NCI-H187 treated with DMSO at 0.1 percent for 48 hours (cell line): ENCODE results near the gene RCOR1.
"Not testable (repeated sequence)": the region's sequence is repeated elsewhere in the genome, so short reads cannot be mapped to it uniquely, and the experiment has no call there.

Experiments
- DNase-seq: peaks from one replicate; lab custom pipeline; 2025; lab: John Stamatoyannopoulos, UW

The RCOR1 gene

DNA sequence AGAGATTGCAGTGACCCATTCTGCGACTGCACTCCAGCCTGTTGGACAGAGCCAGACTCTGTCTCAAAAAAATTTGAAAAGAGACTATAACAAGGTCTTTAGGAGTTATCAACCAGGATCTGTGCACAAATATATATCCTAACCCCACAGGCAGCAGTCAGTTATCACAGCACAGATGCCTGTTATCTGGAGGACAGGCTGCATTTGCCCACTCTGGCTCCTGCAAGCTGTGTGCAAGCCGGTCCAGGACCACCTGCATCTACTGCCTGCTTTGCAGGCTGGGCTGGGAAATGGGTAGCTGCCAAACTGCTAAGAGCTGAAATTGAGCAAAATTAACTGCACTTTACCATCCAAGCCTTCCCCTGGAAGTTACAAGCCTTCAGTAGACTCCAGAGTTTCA, 21.4 kb upstream of the RCOR1 start:
- DNase-seq = no peak

DNA sequence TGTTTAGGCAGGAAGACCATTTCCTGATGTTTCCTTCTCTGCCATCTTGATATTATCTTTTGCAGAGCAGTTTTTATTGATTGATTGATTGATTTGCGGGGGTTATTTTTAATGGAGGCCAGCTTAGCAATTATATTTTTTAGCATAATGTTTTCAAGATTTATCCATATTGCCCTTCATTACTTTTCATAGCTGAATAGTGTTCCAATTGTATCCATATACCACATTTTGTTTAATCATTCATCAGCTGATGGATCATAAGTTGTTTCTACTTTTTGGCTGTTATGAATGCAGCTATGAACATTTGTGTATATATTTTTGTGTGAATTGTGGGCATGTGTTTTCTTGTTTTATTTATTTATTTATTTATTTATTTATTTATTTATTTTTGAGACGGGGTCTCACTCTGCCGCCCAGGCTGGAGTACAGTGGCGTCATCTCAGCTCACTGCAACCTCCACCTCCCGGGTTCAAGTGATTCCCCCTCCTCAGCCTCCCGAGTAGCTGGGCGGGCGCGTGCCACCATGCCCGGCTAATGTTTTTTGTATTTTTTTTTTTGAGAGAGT, 20.9 kb upstream of the RCOR1 start:
- DNase-seq = no peak

- not testable (repeated sequence) for DNase-seq
These were observed 19.3 kb upstream of the RCOR1 start for GRCh38 chr14:102573161-102573560.

DNA sequence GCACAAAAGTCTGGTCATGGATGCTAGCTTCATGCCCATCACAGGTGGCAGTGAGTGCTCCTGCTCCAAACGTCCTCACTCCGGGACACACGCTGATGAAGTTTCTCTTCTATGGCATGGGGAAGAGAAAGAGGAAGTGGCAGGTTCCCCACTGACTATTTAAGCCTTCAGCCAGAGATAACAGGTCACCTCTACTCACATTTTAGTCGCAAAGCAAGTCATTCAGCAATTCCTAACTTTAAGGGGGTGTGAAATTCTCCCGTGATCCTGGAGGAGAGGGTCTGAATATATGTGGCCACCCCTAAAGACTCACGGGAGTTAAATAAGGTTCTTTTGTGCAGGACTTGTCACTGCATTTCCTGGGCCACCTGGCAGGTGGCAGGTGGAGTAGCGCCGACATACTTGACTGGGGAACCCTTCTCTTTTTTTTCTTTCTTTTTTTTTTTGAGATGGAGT, 18.8 kb upstream of the RCOR1 start:
- no peak for DNase-seq

- no peak for DNase-seq
These were observed 17.9 kb upstream of the RCOR1 start for GRCh38 chr14:102574281-102575159.

DNA sequence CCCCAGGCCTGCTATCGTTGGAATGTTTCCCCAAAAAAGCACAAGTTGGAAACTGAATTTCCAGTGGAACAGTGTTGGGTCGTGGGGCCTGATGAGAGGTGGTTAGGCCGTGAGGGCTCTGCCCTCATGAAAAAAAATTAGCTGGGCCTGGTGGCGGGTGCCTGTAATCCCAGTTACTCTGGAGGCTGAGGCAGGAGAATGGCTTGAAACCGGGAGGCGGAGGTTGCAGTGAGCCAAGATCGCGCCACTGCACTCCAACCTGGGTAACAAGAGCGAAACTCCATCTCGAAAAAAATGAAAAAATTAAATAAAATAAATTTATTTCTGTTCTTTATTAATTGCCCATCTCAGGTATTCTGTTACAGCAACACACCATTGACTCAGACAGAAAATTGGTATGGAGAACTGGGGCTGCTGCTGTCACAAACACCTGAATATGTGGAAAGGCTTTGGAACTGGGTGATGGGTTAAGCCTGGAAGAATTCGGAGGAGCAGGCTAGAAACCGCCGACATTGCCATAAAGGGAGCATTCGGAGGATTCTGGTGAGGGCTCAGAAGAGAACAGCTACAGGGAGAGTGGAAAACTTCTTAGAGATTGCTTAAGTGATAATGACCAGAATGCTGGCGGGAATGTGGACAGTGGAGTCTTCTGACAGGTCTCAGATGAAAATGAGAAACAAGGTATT, 17.1 kb upstream of the RCOR1 start:
- no peak for DNase-seq

DNA sequence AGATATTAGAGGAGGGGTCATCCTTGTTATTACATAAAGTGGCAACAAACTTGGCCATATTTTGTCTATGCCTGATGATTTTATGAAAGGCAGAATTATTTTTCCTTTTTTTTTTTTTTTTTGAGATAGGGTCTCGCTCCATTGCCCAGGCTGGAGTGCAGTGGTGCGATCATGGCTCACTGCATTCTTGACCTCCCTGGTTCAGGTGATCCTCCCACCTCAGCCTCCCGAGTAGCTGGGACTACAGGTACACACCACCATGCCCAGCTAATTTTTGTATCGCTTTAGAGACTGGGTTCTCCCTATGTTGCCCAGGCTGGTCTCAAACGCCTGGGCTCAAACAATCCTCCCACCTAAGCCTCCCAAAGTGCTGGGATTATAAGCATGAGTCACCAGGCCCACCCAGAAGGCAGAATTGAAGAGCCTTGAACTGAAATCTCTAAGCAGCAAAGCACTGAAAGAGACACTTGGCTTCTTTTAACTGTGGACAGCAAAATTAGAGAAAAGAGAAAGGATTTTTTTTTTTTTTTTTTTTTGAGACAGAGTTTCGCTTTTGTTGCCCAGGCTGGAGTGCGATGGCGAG, 16.5 kb upstream of the RCOR1 start:
- DNase-seq = not testable (repeated sequence)

- no peak for DNase-seq
These were observed 13.6 kb upstream of the RCOR1 start for GRCh38 chr14:102578821-102579220.

GRCh38 chr14:102579696-102580549, 12.5 kb upstream of the RCOR1 start:
- DNase-seq = no peak

DNA sequence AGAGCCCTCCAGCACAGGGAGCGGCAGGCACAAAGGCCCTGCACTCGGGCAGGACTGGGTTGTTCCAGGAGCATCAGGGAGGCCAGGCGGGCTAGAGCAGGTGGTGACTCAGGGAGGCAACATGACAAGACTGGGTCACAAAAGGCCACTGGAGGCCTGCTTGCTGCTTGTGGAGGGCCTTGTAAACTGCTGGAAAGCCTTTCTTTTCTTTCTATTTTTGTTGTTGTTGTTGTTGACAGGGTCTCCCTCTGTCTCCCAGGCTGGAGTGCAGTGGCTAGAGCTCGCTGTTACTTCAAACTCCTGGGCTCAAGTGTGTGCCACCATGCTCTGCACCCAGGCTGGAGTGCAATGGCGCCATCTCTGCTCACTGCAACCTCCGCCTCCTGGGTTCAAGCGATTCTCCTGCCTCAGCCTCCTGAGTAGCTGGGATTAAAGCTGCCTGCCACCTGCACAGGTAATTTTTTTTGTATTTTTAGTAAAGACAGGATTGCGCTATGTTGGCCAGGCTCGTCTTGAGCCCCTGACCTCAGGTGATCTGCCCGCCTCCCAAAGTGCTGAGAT, 11.8 kb upstream of the RCOR1 start:
- DNase-seq = no peak

GRCh38 chr14:102581193-102581592, 11.3 kb upstream of the RCOR1 start:
- DNase-seq = no peak

GRCh38 chr14:102583726-102584125, 8.7 kb upstream of the RCOR1 start:
- DNase-seq = no peak

- no peak for DNase-seq
These were observed 7.3 kb upstream of the RCOR1 start for GRCh38 chr14:102584871-102585869.

DNA sequence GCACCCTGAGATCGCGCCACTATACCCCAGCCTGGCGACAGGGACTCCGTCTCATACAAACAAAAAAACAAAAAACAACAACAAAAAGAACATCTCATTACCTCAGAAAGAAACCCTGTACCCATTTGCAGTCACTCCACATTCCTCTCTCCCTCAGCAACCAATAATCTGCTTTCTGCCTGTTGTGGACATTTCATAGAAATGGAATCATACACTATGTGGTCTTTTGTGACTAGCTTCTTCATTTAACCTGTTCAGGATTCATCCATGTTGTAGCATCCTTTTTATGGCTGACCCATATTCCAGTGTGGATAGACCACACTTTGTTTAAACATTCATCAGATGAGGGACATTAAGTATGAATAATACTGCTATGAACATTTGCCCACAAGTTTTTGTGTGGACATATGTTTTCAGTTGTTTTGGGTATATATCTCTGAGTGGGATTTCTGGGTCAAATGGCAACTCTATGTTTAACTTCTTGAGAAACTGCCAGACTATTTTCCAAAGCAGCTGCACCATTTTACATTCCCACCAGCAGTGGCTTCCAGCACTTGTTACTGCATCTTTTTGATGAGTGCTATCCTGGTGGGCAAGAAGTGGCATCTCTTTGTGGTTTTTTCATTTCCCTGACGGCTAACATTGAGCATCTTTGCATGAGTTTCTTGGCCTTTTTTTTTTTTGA, 5.9 kb upstream of the RCOR1 start:
- no peak for DNase-seq

GRCh38 chr14:102588821-102589220, 3.6 kb upstream of the RCOR1 start:
- no peak for DNase-seq

GRCh38 chr14:102589761-102590290, 2.6 kb upstream of the RCOR1 start:
- no peak for DNase-seq

GRCh38 chr14:102590667-102591099, 1.8 kb upstream of the RCOR1 start:
- DNase-seq = no peak

- DNase-seq = no peak
These were observed 991 bp upstream of the RCOR1 start for GRCh38 chr14:102591372-102591943.

DNA sequence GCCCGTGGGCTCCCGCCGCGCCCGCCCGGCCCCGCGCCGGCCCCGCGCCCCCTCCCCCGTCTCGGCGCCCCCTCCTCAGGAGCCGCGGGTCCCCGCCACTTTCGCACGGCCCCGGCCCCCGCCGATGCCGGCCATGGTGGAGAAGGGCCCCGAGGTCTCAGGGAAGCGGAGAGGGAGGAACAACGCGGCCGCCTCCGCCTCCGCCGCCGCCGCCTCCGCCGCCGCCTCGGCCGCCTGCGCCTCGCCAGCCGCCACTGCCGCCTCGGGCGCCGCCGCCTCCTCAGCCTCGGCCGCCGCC, 263 bp downstream of the RCOR1 start:
- DNase-seq = no peak
